ENCODE measurements around the gene STXBP6.

DNA sequence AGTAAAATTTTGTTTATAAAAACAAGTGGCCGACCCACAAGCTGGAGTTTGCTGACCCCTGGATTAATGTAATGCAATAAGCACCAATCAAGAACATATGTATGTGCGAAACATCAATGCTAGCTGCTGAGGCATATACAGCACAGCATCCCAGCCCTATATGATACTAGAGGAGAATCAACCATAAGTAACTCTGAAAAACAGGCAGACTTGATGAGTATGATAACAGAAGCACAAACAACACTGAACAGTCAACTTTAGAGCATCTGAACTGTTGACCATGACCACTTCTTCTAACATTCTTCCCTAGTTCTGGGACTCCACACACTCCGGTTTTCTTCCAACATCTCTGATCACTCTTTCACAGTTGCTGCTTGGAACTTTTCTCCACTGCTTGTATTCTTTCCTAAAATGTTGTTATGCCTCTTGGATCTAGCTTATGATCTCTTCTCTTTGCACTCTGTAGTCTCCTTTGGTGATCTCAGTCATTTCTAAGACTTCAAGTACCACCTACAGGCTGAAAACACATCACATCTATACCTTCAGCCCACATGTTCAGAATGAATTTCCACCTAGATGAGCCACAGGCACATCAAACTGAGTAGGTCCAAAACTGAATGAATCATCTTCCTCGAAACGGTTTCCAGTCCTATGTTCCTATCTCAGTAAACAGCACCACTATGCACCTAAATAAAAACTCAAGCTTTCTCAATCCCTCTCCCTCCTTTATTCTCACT, 57.2 kb downstream of the STXBP6 start:
- TF ChIP-seq, protein P1, sequence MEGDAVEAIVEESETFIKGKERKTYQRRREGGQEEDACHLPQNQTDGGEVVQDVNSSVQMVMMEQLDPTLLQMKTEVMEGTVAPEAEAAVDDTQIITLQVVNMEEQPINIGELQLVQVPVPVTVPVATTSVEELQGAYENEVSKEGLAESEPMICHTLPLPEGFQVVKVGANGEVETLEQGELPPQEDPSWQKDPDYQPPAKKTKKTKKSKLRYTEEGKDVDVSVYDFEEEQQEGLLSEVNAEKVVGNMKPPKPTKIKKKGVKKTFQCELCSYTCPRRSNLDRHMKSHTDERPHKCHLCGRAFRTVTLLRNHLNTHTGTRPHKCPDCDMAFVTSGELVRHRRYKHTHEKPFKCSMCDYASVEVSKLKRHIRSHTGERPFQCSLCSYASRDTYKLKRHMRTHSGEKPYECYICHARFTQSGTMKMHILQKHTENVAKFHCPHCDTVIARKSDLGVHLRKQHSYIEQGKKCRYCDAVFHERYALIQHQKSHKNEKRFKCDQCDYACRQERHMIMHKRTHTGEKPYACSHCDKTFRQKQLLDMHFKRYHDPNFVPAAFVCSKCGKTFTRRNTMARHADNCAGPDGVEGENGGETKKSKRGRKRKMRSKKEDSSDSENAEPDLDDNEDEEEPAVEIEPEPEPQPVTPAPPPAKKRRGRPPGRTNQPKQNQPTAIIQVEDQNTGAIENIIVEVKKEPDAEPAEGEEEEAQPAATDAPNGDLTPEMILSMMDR (IDR thresholded peaks at IDR 0.05), result no peak
- TF ChIP-seq POLR2A (IDR thresholded peaks at IDR 0.05), result no peak
